Pancreas (tissue), 10 donors: Measurements from ENCODE around the gene FGD4. TPM values are rescaled to one million over a fixed set of nuclear protein-coding genes. Genes with fewer than 3 reads are reported as not detected.

Experiments
- ATAC-seq, 4 donors: fragments of 200-7000 bp; cut with Tn5 transposase; one replicate each; pipeline versions ENCODE4 v1.8.0 to v1.9.1; 2020; ENCODE audit warnings: mild to moderate bottlenecking in 4 of 4, moderate library complexity in 4 of 4
- DNase-seq, 6 donors: peaks; one replicate each; pipeline ENCODE4 v3.0.0-alpha.2; 2020
- FAIRE-seq: peaks from 2 replicates; lab custom pipeline; 2012; peaks lifted over from hg19 to GRCh38; lab: Jason Lieb, UNC
- H3K27ac ChIP-seq, 4 donors: fragments of 200-600 bp; sonication (generic); 1 replicate in 3 of 4; 2 replicates in 1 of 4; pipeline versions ENCODE4 v1.5.0 to v1.8.0; 2020
- H3K27me3 ChIP-seq, 4 donors: fragments of 200-600 bp; one replicate each; pipeline ENCODE4 v1.8.0; 2021
- H3K36me3 ChIP-seq, 3 donors: fragments of 200-600 bp; sonication (generic) in 1 of 3; one replicate each; pipeline versions ENCODE4 v1.5.0 to v1.8.0; 2020 to 2021
- H3K4me1 ChIP-seq, 3 donors: fragments of 200-600 bp; one replicate each; pipeline ENCODE4 v1.8.0; 2021
- H3K4me3 ChIP-seq, 4 donors: fragments of 200-600 bp; sonication (generic) in 2 of 4; one replicate each; pipeline versions ENCODE4 v1.5.0 to v1.8.0; 2020 to 2021
- H3K9me3 ChIP-seq, 4 donors: fragments of 200-600 bp; one replicate each; pipeline ENCODE4 v1.8.0; 2021
- WGBS, 2 donors: extraction: QIAGEN DNeasy Blood & Tissue Kit; methylation state at CpG; one replicate each; pipeline ENCODE4 v1.1.7; 2013; 5-methylcytosine and 5-hydroxymethylcytosine counted together
- intact Hi-C, 3 donors: fragments of 100-400 bp; cut with DNase I; formaldehyde crosslinking; loops; one replicate each; pipeline versions ENCODE4 v1.11.1 to v1.14.2; 2022
- polyA plus RNA-seq, 2 donors: library from polyadenylated mRNA; stranded (reverse); fragments of 200-250 nt; gene quantifications; one replicate each; pipeline ENCODE4 v1.2.3, GENCODE V29; 2013
- total RNA-seq, 6 donors: library from RNA; stranded (reverse); fragmentation: NEBNext Ultra II Directional in 4 of 6; extraction: Animal tissue kit (Norgen Biotek cat#: 25700) in 4 of 6; gene quantifications; one replicate each; pipeline versions ENCODE4 v1.2.1 to v1.2.4, GENCODE V29; 2021 to 2023
- TF ChIP-seq, protein P1 (sequence below), 4 donors: fragments of 200-600 bp; sonication (generic) in 3 of 4; IDR thresholded peaks; one replicate each; pipeline versions ENCODE4 v1.5.0 to v1.8.0; 2021; ENCODE audit warnings: antibody characterized with exemption in 4 of 4
- donor health status: healthy with polysubstance abuse.
- donor health status: DM: no; HTN: no; CAD: no; lungs with moderate emphysema.
- donor health status: DM: no; HTN: no; CAD: no.
- donor health status: control.
- donor health status: control.
- donor health status: Bipolar disorder and iron deficiency.
- donor health status: DM: yes; HTN: yes; CAD: no.
- donor health status: DM: no; HTN: no; CAD: no.
- donor health status: DM: no; HTN: no; CAD: no.
- donor health status: DM: yes; HTN: yes; CAD: no.

Gene FGD4
- total and polyA plus RNA-seq, 8 donors = 3.6 to 26.5 (median 14.5) TPM

DNA sequence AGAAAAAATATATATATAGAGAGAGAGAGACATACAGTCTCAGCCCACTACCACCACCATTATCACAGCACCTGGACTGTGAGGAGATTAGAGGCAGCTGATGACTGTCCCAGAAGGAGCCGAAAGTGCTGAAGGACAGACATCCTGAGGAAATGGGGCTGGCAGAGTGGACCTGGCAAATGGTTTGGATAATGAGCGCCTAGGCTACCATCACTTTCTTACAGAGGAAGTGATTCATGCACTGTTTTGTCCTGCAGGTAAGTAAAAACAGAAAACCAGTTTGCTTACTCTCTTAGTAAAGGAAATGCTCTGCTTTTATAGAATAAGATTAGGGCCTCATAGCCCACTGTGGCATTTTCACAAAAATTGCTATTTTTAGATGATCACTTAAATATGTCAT lies 251.2 kb downstream of the FGD4 start:
- intact Hi-C loops = no loop called here
- ATAC-seq (no peak), DNase-seq (no peak), FAIRE-seq (no peak)
- 39 to 65% methylated on average over 2 of the region's 2 CpGs for WGBS, 2 donors
- Histone ChIP-seq H3K4me1 (no peaks in the 10 kb centered on the region), H3K9me3 (no peaks in the 10 kb centered on the region), H3K27me3 (no peaks in the 10 kb centered on the region), H3K4me3 (no peak overlapping the region), H3K36me3 (no peaks in the 10 kb centered on the region), H3K27ac (no peak overlapping the region)
- TF ChIP-seq, protein P1, sequence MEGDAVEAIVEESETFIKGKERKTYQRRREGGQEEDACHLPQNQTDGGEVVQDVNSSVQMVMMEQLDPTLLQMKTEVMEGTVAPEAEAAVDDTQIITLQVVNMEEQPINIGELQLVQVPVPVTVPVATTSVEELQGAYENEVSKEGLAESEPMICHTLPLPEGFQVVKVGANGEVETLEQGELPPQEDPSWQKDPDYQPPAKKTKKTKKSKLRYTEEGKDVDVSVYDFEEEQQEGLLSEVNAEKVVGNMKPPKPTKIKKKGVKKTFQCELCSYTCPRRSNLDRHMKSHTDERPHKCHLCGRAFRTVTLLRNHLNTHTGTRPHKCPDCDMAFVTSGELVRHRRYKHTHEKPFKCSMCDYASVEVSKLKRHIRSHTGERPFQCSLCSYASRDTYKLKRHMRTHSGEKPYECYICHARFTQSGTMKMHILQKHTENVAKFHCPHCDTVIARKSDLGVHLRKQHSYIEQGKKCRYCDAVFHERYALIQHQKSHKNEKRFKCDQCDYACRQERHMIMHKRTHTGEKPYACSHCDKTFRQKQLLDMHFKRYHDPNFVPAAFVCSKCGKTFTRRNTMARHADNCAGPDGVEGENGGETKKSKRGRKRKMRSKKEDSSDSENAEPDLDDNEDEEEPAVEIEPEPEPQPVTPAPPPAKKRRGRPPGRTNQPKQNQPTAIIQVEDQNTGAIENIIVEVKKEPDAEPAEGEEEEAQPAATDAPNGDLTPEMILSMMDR (IDR thresholded peaks at IDR 0.05) = no peak

DNA sequence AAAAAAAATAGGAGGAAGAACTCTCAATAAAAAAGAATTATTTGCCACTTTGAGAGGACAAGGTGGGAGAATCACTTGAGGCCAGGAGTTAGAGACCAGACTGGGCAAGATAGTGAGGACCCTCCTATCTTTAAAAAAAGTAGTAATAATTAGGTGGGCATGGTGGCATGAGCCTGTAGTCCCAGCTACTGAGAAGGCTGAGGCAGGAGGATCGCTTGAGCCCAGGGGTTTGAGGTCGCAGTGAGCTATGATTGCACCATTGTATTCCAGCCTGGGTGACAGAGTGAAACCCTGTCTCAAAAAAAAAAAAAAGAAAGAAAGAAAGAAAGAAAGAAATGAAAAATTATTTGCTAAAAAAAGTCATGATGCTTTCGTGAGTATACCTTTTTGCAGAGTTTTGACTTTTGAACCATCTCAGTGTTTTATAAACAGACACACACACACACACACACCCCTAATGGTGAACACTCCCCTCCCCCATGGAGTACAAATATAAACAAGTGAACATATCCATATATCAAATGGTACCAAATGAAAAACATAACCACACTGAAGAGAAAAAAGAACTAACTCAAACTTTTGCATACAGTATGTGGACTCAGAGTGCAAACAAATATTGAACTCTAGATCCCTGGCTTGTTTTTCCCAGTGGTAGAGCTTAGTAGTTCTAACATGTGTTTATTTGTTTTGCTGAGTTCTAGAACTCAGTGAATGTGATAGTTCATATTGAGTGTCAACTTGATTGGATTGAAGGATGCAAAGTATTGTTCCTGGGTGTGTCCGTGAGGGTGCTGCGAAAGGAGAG lies 252.0 kb downstream of the FGD4 start:
- ATAC-seq (no peak), FAIRE-seq (no peak), DNase-seq (no peak)
- 84 to 93% methylated on average over 5 of the region's 5 CpGs for WGBS, 2 donors
- no peaks in the 10 kb centered on the region for H3K9me3 ChIP-seq
- H3K4me1 ChIP-seq = no peaks in the 10 kb centered on the region
- H3K27ac ChIP-seq = no peak overlapping the region
- no peaks in the 10 kb centered on the region for H3K27me3 ChIP-seq
- no peak overlapping the region for H3K4me3 ChIP-seq
- H3K36me3 ChIP-seq = no peaks in the 10 kb centered on the region
- intact Hi-C loops = no loop called here
- TF ChIP-seq, protein P1 (IDR thresholded peaks at IDR 0.05) = no peak

DNA sequence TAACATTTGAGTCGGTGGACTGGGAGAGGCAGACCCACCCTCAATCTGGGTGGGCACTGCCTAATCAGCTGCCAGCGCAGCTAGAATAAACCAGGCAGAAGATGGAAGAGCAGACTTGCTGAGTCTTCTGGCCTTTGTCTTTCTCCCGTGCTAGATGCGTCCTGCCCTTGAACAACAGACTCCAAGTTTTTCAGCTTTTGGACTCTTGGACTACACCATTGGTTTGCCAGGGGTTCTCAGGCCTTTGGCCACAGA lies 252.5 kb downstream of the FGD4 start:
- DNase-seq (no peak), FAIRE-seq (no peak), ATAC-seq (no peak)
- no peaks in the 10 kb centered on the region for H3K27me3 ChIP-seq
- intact Hi-C loops = no loop called here
- no peaks in the 10 kb centered on the region for H3K36me3 ChIP-seq
- WGBS, 2 donors = 68 to 77% methylated on average over 4 of the region's 4 CpGs
- no peaks in the 10 kb centered on the region for H3K4me1 ChIP-seq
- TF ChIP-seq, protein P1 (IDR thresholded peaks at IDR 0.05) = no peak
- no peak overlapping the region for H3K27ac ChIP-seq
- no peaks in the 10 kb centered on the region for H3K9me3 ChIP-seq
- no peak overlapping the region for H3K4me3 ChIP-seq

DNA sequence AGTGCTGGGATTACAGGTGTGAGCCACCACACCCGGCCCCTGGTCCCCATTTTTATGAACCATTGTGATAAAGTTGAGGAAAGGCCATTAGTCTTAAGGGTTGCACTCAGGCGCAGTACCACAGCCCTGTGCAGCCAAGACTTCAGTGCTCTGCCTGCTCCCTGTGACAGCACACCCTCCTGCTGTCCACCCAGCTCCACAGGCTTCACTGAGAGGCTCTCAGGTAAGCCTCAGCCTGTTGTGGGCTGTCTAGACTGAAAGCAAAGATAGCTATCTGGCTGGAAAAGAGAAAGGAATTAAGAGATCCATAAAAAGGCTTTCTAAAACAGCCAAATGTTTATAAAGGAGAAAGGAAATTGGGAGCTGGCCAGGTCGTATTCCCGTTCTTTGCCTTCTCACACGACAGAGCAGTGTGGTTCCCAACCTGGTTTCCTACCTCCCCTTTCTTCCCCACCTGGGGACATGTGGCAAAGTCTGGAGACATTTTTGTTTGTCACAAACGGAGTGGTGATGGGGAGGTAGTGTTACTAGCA lies 260.6 kb downstream of the FGD4 start:
- FAIRE-seq (no peak), DNase-seq (no peak), ATAC-seq (no peak)
- H3K4me3 ChIP-seq = no peak overlapping the region
- H3K27ac ChIP-seq = no peak overlapping the region
- intact Hi-C loops = loop anchor here in 2 of 3 donors (5.0 to 10.0 kb wide), 4 partner anchors 205 to 293 kb away; no protein-coding TSS in a partner anchor
- no peaks in the 10 kb centered on the region for H3K36me3 ChIP-seq
- no peaks in the 10 kb centered on the region for H3K4me1 ChIP-seq
- 42 to 50% methylated on average over 6 of the region's 6 CpGs for WGBS, 2 donors
- no peaks in the 10 kb centered on the region for H3K27me3 ChIP-seq
- no peaks in the 10 kb centered on the region for H3K9me3 ChIP-seq
- TF ChIP-seq, protein P1 (IDR thresholded peaks at IDR 0.05) = no peak

DNA sequence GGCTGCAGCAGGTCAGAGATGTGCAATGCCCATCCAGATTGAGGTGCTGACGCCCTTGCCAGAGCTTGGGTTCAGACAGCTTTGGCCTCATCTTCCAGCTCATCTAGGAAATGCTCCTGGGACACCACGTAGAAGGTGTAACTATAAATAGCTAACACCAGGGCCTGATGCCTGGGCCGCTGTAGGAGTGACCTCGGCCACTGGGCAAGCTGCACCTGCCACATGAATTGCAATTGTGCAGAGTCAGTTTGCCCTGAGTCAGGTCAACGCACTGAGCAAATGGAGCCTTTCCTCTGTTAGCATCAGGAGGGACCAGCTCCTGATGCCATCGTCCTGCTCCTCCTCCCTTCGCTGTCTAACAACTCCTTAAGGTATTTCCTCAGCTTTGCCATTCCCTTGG lies 262.3 kb downstream of the FGD4 start:
- Histone ChIP-seq H3K9me3 (no peaks in the 10 kb centered on the region), H3K4me3 (no peak overlapping the region), H3K4me1 (no peaks in the 10 kb centered on the region), H3K27me3 (no peaks in the 10 kb centered on the region), H3K36me3 (no peaks in the 10 kb centered on the region), H3K27ac (no peak overlapping the region)
- intact Hi-C loops = loop anchor here in 2 of 3 donors (5.0 to 10.0 kb wide), 4 partner anchors 207 to 294 kb away; no protein-coding TSS in a partner anchor
- TF ChIP-seq, protein P1 (IDR thresholded peaks at IDR 0.05) = no peak
- no peak for ATAC-seq
- WGBS, 2 donors = 65 to 75% methylated on average over 7 of the region's 7 CpGs
- no peak for FAIRE-seq
- no peak for DNase-seq
